Choroid plexus epithelial cell (primary cell): ENCODE data around the gene LPCAT1.
"Not testable (repeated sequence)": the region's sequence is repeated elsewhere in the genome, so short reads cannot be mapped to it uniquely, and the experiment has no call there.

Source experiments
- DNase-seq: peaks from one replicate; pipeline ENCODE4 v3.0.0-alpha.2; 2010; ENCODE audit warnings: low read depth
- H3K4me3 ChIP-seq: 2 replicates; pipeline ENCODE4 v1.5.1; 2011; ENCODE audit warnings: low read depth, mild to moderate bottlenecking, control low read depth, low read length, moderate library complexity
- CTCF ChIP-seq: conservative IDR thresholded peaks from 2 replicates; pipeline ENCODE4 v1.5.1; 2011; ENCODE audit warnings: low read depth, mild to moderate bottlenecking, control low read depth, inconsistent platforms, low read length, moderate library complexity

Gene LPCAT1

GRCh38 chr5:1429066-1429465, 94.7 kb downstream of the LPCAT1 start:
- H3K4me3 ChIP-seq = no peak overlapping the region
- no peak for DNase-seq
- TF ChIP-seq CTCF = no peak

GRCh38 chr5:1428107-1428506, 95.7 kb downstream of the LPCAT1 start:
- TF ChIP-seq CTCF = no peak
- DNase-seq = no peak
- H3K4me3 ChIP-seq = no peak overlapping the region

- DNase-seq = no peak
- TF ChIP-seq CTCF = no peak
- no peak overlapping the region for H3K4me3 ChIP-seq
Measured at GRCh38 chr5:1424716-1425115, 99.0 kb downstream of the LPCAT1 start.

GRCh38 chr5:1423901-1424603, 99.7 kb downstream of the LPCAT1 start:
- H3K4me3 ChIP-seq = no peak overlapping the region
- no peak for DNase-seq
- TF ChIP-seq CTCF = no peak

- not testable (repeated sequence) for H3K4me3 ChIP-seq, DNase-seq
Measured at GRCh38 chr5:1422522-1422921, 101.2 kb downstream of the LPCAT1 start.

GRCh38 chr5:1421521-1422341, 102.0 kb downstream of the LPCAT1 start:
- H3K4me3 ChIP-seq = no peak overlapping the region
- DNase-seq = no peak
- TF ChIP-seq CTCF = no peak

- DNase-seq = no peak
- TF ChIP-seq CTCF = no peak
Measured at GRCh38 chr5:1420211-1421195, 103.3 kb downstream of the LPCAT1 start.

More at GRCh38 chr5:1420211-1421195, 103.3 kb downstream of the LPCAT1 start:
- no peak overlapping the region for H3K4me3 ChIP-seq
